Fibroblast of lung (primary cell): ENCODE results near the gene NUP62CL. TPM values are rescaled to one million over a fixed set of nuclear protein-coding genes. Genes with fewer than 3 reads are reported as not detected.

Experiments used
- DNase-seq, 2 donors: peaks; one replicate each; pipeline versions ENCODE4 v3.0.0 to v3.0.0-alpha.2; 2010; ENCODE audit warnings: low read depth in 2 of 2
- H2AFZ ChIP-seq: 2 replicates; pipeline ENCODE4 v1.5.1; 2012; ENCODE audit warnings: low read length, control low read depth, inconsistent platforms
- H3K27ac ChIP-seq: 2 replicates; pipeline ENCODE4 v1.5.1; 2011; ENCODE audit warnings: low read length, control low read depth; ENCODE audit not compliant: insufficient read depth
- H3K27me3 ChIP-seq: 2 replicates; pipeline ENCODE4 v1.5.1; 2011; ENCODE audit warnings: mild to moderate bottlenecking, low read length; ENCODE audit not compliant: control insufficient read depth, insufficient read depth
- H3K36me3 ChIP-seq: 2 replicates; pipeline ENCODE4 v1.5.1; 2011; ENCODE audit warnings: low read length; ENCODE audit not compliant: control insufficient read depth, insufficient read depth
- H3K4me1 ChIP-seq: 2 replicates; pipeline ENCODE4 v1.5.1; 2011; ENCODE audit warnings: low read length; ENCODE audit not compliant: control insufficient read depth, insufficient read depth; ENCODE audit errors: extremely low read depth
- H3K4me2 ChIP-seq: 2 replicates; pipeline ENCODE4 v1.5.1; 2011; ENCODE audit warnings: low read length, control low read depth; ENCODE audit not compliant: insufficient read depth; ENCODE audit errors: extremely low read depth
- H3K4me3 ChIP-seq, 4 experiments: fragments of 200-600 bp in 1 of 4; sonication (generic) in 1 of 4; replicated peaks in 1 of 4; 2 replicates each; pipeline ENCODE4 v1.5.1; 2011 to 2016; ENCODE audit warnings: low read length in 4 of 4, low read depth in 3 of 4, mild to moderate bottlenecking in 3 of 4, control low read depth in 2 of 4, inconsistent platforms in 1 of 4, mixed read lengths in 1 of 4; ENCODE audit not compliant: insufficient read depth in 1 of 4; ENCODE audit errors: control extremely low read depth in 1 of 4
- H3K79me2 ChIP-seq: 2 replicates; pipeline ENCODE4 v1.5.1; 2012; ENCODE audit warnings: mild to moderate bottlenecking, low read length, inconsistent platforms; ENCODE audit not compliant: control insufficient read depth, insufficient read depth
- H3K9ac ChIP-seq: 2 replicates; pipeline ENCODE4 v1.5.1; 2011; ENCODE audit warnings: mild to moderate bottlenecking, low read length, control low read depth; ENCODE audit not compliant: insufficient read depth
- H3K9me3 ChIP-seq: 2 replicates; pipeline ENCODE4 v1.5.1; 2012; ENCODE audit warnings: low read depth, low read length; ENCODE audit not compliant: control insufficient read depth, insufficient read depth
- H4K20me1 ChIP-seq: 2 replicates; pipeline ENCODE4 v1.5.1; 2011; ENCODE audit warnings: low read length; ENCODE audit not compliant: control insufficient read depth, insufficient read depth; ENCODE audit errors: extremely low read depth
- CTCF ChIP-seq, 2 donors: IDR thresholded peaks in 1 of 2; conservative IDR thresholded peaks in 1 of 2; 1 replicate in 1 of 2; 2 replicates in 1 of 2; pipeline ENCODE4 v1.5.1; 2011 to 2012; ENCODE audit warnings: low read length in 2 of 2, control low read depth in 1 of 2, inconsistent platforms in 1 of 2, low read depth in 1 of 2, mild to moderate bottlenecking in 1 of 2
- EZH2 ChIP-seq: IDR thresholded peaks from 2 replicates; pipeline ENCODE4 v1.5.1; 2012; ENCODE audit warnings: low read length, control low read depth, mild to moderate bottlenecking; ENCODE audit errors: missing control alignments
- polyA plus RNA-seq, 2 donors: library from polyadenylated mRNA; depleted of rRNA in 1 of 2; stranded (reverse) in 1 of 2; unstranded in 1 of 2; fragments of >200 nt; gene quantifications; 2 replicates each; pipeline ENCODE4 v1.2.1, GENCODE V29; 2011 to 2012; ENCODE audit warnings: missing spikeins in 1 of 2
- total RNA-seq: library from RNA; depleted of rRNA; stranded (reverse); fragments of >200 nt; gene quantifications from 2 replicates; pipeline ENCODE4 v1.2.1, GENCODE V29; 2014

NUP62CL gene
- total and polyA plus RNA-seq, 2 donors (not counting 1 experiment from before 2014, with no cell fraction given): under 0.01 TPM; not detected in 1

- Histone ChIP-seq H4K20me1 (no peaks in the 10 kb centered on the region), H3K9ac (no peak overlapping the region), H3K4me3 (no peak overlapping the region), H3K4me1 (no peaks in the 10 kb centered on the region), H3K27me3 (no peaks in the 10 kb centered on the region), H3K79me2 (no peaks in the 10 kb centered on the region), H3K27ac (no peak overlapping the region), H3K9me3 (no peaks in the 10 kb centered on the region), H2AFZ (no peak overlapping the region), H3K36me3 (no peaks in the 10 kb centered on the region), H3K4me2 (no peak overlapping the region)
- peak in 1 of 2 donors; percentile 35 for DNase-seq
- TF ChIP-seq CTCF (conservative IDR thresholded peaks at IDR 0.05 in 1 of 2, IDR thresholded peaks at IDR 0.05 in 1 of 2; ENCODE audit: low read depth in 1 of 2, low read length in 2 of 2): no peak
- TF ChIP-seq EZH2: no peak
Observed at GRCh38 chrX:107107459-107107858, 98.8 kb downstream of the NUP62CL start.

- H3K9ac ChIP-seq: no peak overlapping the region
- no peaks in the 10 kb centered on the region for H3K27me3 ChIP-seq
- peak in 1 of 2 donors; percentile 6 for DNase-seq
- no peak overlapping the region for H3K4me3 ChIP-seq
- H3K4me1 ChIP-seq: no peaks in the 10 kb centered on the region
- no peak overlapping the region for H3K27ac ChIP-seq
- no peak overlapping the region for H3K4me2 ChIP-seq
- no peak overlapping the region for H2AFZ ChIP-seq
- H3K36me3 ChIP-seq: no peaks in the 10 kb centered on the region
- TF ChIP-seq CTCF (conservative IDR thresholded peaks at IDR 0.05 in 1 of 2, IDR thresholded peaks at IDR 0.05 in 1 of 2; ENCODE audit: low read depth in 1 of 2, low read length in 2 of 2) (no peak), EZH2 (no peak)
- H3K79me2 ChIP-seq: no peaks in the 10 kb centered on the region
- H4K20me1 ChIP-seq: no peaks in the 10 kb centered on the region
- no peaks in the 10 kb centered on the region for H3K9me3 ChIP-seq
Observed at GRCh38 chrX:107102980-107103379, 103.3 kb downstream of the NUP62CL start.

GRCh38 chrX:107076158-107076557 is 130.1 kb downstream of the NUP62CL start:
- no peak overlapping the region for H3K27ac ChIP-seq
- no peak overlapping the region for H2AFZ ChIP-seq
- no peaks in the 10 kb centered on the region for H4K20me1 ChIP-seq
- no peaks in the 10 kb centered on the region for H3K36me3 ChIP-seq
- no peaks in the 10 kb centered on the region for H3K4me1 ChIP-seq
- no peak overlapping the region for H3K9ac ChIP-seq
- DNase-seq: no peak
- H3K4me3 ChIP-seq: no peak overlapping the region
- no peaks in the 10 kb centered on the region for H3K9me3 ChIP-seq
- TF ChIP-seq CTCF (conservative IDR thresholded peaks at IDR 0.05 in 1 of 2, IDR thresholded peaks at IDR 0.05 in 1 of 2; ENCODE audit: low read depth in 1 of 2, low read length in 2 of 2) (no peak), EZH2 (no peak)
- no peaks in the 10 kb centered on the region for H3K79me2 ChIP-seq
- no peak overlapping the region for H3K4me2 ChIP-seq
- H3K27me3 ChIP-seq: no peaks in the 10 kb centered on the region

Other genes with a start within 250 kb of the NUP62CL start
- gene MORC4, start 206.2 kb downstream of the NUP62CL start, total RNA-seq: 43.7 and 44.8 TPM in 2 replicates
- gene MORC4, start 206.2 kb downstream of the NUP62CL start, polyA plus RNA-seq: 24.5 and 27.5 TPM in 2 replicates
- 12.6 and 13.2 TPM in 2 replicates for gene RBM41, start 87.6 kb downstream of the NUP62CL start, total RNA-seq
- 6.8 and 9.1 TPM in 2 replicates for gene RBM41, start 87.6 kb downstream of the NUP62CL start, polyA plus RNA-seq
- not detected in 2 replicates for gene DNAAF6, start 178 bp upstream of the NUP62CL start, total RNA-seq
- gene DNAAF6, start 178 bp upstream of the NUP62CL start, polyA plus RNA-seq: not detected in 2 replicates
- gene FRMPD3, start 243.2 kb upstream of the NUP62CL start, total RNA-seq: under 0.01 TPM in 1 of 2 replicates, not detected in the other
- gene FRMPD3, start 243.2 kb upstream of the NUP62CL start, polyA plus RNA-seq: 0.03 and 0.05 TPM in 2 replicates